Fibroblast of lung (primary cell): ENCODE data around the gene METTL8. TPM values are rescaled to one million over a fixed set of nuclear protein-coding genes. Genes with fewer than 3 reads are reported as not detected.

Source experiments
- DNase-seq, 2 donors: peaks; one replicate each; pipeline versions ENCODE4 v3.0.0 to v3.0.0-alpha.2; 2010; ENCODE audit warnings: low read depth in 2 of 2
- H2AFZ ChIP-seq: 2 replicates; pipeline ENCODE4 v1.5.1; 2012; ENCODE audit warnings: low read length, control low read depth, inconsistent platforms
- H3K27ac ChIP-seq: 2 replicates; pipeline ENCODE4 v1.5.1; 2011; ENCODE audit warnings: low read length, control low read depth; ENCODE audit not compliant: insufficient read depth
- H3K27me3 ChIP-seq: 2 replicates; pipeline ENCODE4 v1.5.1; 2011; ENCODE audit warnings: mild to moderate bottlenecking, low read length; ENCODE audit not compliant: control insufficient read depth, insufficient read depth
- H3K36me3 ChIP-seq: 2 replicates; pipeline ENCODE4 v1.5.1; 2011; ENCODE audit warnings: low read length; ENCODE audit not compliant: control insufficient read depth, insufficient read depth
- H3K4me1 ChIP-seq: 2 replicates; pipeline ENCODE4 v1.5.1; 2011; ENCODE audit warnings: low read length; ENCODE audit not compliant: control insufficient read depth, insufficient read depth; ENCODE audit errors: extremely low read depth
- H3K4me2 ChIP-seq: 2 replicates; pipeline ENCODE4 v1.5.1; 2011; ENCODE audit warnings: low read length, control low read depth; ENCODE audit not compliant: insufficient read depth; ENCODE audit errors: extremely low read depth
- H3K4me3 ChIP-seq, 4 experiments: fragments of 200-600 bp in 1 of 4; sonication (generic) in 1 of 4; replicated peaks in 1 of 4; 2 replicates each; pipeline ENCODE4 v1.5.1; 2011 to 2016; ENCODE audit warnings: low read length in 4 of 4, low read depth in 3 of 4, mild to moderate bottlenecking in 3 of 4, control low read depth in 2 of 4, inconsistent platforms in 1 of 4, mixed read lengths in 1 of 4; ENCODE audit not compliant: insufficient read depth in 1 of 4; ENCODE audit errors: control extremely low read depth in 1 of 4
- H3K79me2 ChIP-seq: 2 replicates; pipeline ENCODE4 v1.5.1; 2012; ENCODE audit warnings: mild to moderate bottlenecking, low read length, inconsistent platforms; ENCODE audit not compliant: control insufficient read depth, insufficient read depth
- H3K9ac ChIP-seq: 2 replicates; pipeline ENCODE4 v1.5.1; 2011; ENCODE audit warnings: mild to moderate bottlenecking, low read length, control low read depth; ENCODE audit not compliant: insufficient read depth
- H3K9me3 ChIP-seq: 2 replicates; pipeline ENCODE4 v1.5.1; 2012; ENCODE audit warnings: low read depth, low read length; ENCODE audit not compliant: control insufficient read depth, insufficient read depth
- H4K20me1 ChIP-seq: 2 replicates; pipeline ENCODE4 v1.5.1; 2011; ENCODE audit warnings: low read length; ENCODE audit not compliant: control insufficient read depth, insufficient read depth; ENCODE audit errors: extremely low read depth
- EZH2 ChIP-seq: IDR thresholded peaks from 2 replicates; pipeline ENCODE4 v1.5.1; 2012; ENCODE audit warnings: low read length, control low read depth, mild to moderate bottlenecking; ENCODE audit errors: missing control alignments
- polyA plus RNA-seq, 2 donors: library from polyadenylated mRNA; depleted of rRNA in 1 of 2; stranded (reverse) in 1 of 2; unstranded in 1 of 2; fragments of >200 nt; gene quantifications; 2 replicates each; pipeline ENCODE4 v1.2.1, GENCODE V29; 2011 to 2012; ENCODE audit warnings: missing spikeins in 1 of 2
- total RNA-seq: library from RNA; depleted of rRNA; stranded (reverse); fragments of >200 nt; gene quantifications from 2 replicates; pipeline ENCODE4 v1.2.1, GENCODE V29; 2014
- TF ChIP-seq, protein P1 (sequence below), 2 donors: IDR thresholded peaks in 1 of 2; conservative IDR thresholded peaks in 1 of 2; 1 replicate in 1 of 2; 2 replicates in 1 of 2; pipeline ENCODE4 v1.5.1; 2011 to 2012; ENCODE audit warnings: low read length in 2 of 2, control low read depth in 1 of 2, inconsistent platforms in 1 of 2, low read depth in 1 of 2, mild to moderate bottlenecking in 1 of 2

The METTL8 gene
- total and polyA plus RNA-seq, 2 donors (not counting 1 experiment from before 2014, with no cell fraction given), result 16.7 to 22.4 TPM

DNA sequence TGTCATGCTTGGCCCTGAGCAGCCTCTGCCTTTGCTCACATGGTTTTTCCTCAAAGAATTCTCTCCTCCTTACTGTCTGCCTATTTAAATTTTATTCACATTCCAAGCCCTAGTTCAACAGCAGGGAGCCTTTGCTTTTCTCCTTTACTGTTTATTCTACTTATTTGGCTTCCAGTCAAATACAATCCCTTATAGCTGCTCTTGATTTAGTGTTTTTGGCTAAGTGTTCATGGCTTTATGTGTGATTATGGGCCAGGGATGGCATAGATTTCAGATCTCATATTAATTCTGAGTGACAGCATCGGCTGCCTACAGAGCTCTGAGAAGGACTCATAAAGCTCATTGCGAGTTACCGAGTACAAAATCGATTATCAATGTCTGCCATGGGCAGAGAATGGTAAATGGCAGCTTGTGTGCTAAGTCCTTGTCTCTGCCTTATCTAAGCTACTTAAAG, 106.7 kb downstream of the METTL8 start:
- Histone ChIP-seq H3K4me2 (no peak overlapping the region), H3K4me1 (no peaks in the 10 kb centered on the region), H3K9ac (no peak overlapping the region), H3K27ac (no peak overlapping the region), H2AFZ (no peak overlapping the region), H3K4me3 (no peak overlapping the region), H3K79me2 (no peaks in the 10 kb centered on the region), H4K20me1 (no peaks in the 10 kb centered on the region), H3K27me3 (no peaks in the 10 kb centered on the region), H3K36me3 (no peaks in the 10 kb centered on the region), H3K9me3 (no peaks in the 10 kb centered on the region)
- peak; percentile 17 to 46 for DNase-seq
- no peak for TF ChIP-seq EZH2
- TF ChIP-seq, protein P1, sequence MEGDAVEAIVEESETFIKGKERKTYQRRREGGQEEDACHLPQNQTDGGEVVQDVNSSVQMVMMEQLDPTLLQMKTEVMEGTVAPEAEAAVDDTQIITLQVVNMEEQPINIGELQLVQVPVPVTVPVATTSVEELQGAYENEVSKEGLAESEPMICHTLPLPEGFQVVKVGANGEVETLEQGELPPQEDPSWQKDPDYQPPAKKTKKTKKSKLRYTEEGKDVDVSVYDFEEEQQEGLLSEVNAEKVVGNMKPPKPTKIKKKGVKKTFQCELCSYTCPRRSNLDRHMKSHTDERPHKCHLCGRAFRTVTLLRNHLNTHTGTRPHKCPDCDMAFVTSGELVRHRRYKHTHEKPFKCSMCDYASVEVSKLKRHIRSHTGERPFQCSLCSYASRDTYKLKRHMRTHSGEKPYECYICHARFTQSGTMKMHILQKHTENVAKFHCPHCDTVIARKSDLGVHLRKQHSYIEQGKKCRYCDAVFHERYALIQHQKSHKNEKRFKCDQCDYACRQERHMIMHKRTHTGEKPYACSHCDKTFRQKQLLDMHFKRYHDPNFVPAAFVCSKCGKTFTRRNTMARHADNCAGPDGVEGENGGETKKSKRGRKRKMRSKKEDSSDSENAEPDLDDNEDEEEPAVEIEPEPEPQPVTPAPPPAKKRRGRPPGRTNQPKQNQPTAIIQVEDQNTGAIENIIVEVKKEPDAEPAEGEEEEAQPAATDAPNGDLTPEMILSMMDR (conservative IDR thresholded peaks at IDR 0.05 in 1 of 2, IDR thresholded peaks at IDR 0.05 in 1 of 2; ENCODE audit: low read depth in 1 of 2, low read length in 2 of 2), result no peak

DNA sequence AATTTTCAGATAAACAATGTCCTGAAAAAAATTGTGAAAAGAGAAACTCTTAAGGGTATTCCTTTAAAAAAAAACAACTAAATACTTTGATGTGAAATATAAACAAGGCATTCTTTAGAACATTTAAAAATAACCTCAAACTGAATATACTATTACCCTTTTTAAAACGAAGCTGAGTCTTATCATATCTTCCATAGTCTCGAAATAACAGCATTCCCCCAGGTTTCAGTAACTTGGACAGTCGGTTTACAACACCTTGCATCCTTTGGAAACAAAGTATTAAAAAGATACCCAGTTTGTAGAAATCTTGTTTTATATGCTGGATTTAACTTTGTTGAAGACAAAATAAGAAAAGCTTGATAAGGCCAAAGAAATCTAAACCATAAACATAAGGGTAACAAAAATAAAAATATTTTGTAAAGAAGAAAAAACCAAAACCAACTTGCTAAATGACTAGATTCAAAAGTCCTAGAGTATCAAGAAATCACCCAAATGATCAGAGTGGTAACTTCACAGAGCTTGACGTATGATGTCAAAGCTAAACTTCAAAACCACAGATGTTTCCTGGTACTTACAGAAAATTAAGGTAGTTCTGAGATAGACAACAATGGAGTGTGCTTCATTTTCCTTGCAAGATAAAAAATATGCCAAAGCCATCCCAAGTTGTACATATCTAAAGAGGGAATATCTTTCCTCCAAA, 107.8 kb downstream of the METTL8 start:
- Histone ChIP-seq H3K27me3 (no peaks in the 10 kb centered on the region), H3K4me2 (no peak overlapping the region), H3K4me1 (no peaks in the 10 kb centered on the region), H4K20me1 (no peaks in the 10 kb centered on the region), H3K4me3 (no peak overlapping the region), H3K9me3 (no peaks in the 10 kb centered on the region), H3K9ac (no peak overlapping the region), H3K36me3 (no peaks in the 10 kb centered on the region), H3K79me2 (no peaks in the 10 kb centered on the region), H2AFZ (no peak overlapping the region), H3K27ac (no peak overlapping the region)
- DNase-seq, result no peak
- TF ChIP-seq, protein P1 (conservative IDR thresholded peaks at IDR 0.05 in 1 of 2, IDR thresholded peaks at IDR 0.05 in 1 of 2; ENCODE audit: low read depth in 1 of 2, low read length in 2 of 2), result no peak
- no peak for TF ChIP-seq EZH2

DNA sequence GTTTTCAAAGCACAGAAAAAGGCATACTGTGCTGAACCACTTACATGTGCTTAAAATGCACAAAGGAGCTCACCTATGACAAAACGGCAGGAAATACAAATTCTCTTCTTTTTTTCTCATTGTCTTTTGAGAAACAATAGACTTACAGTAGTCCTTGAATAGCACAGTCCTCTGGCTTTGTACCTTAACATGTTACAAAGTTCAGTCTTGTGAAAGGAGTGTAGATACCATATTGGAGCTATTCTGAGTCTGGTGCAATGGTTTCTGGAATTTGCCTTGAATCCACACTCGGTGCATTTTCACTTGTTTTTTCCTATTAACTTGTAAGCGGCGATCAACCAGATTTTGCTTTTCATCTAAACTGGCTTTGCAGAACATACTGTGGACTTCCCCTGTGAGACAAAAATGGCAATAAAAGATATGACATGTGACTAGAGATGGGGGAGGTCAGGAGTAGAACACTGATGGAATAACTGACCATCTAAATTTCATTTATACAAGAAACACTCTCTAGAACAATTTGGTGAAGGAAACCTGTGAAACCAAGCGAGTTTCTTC, 109.7 kb downstream of the METTL8 start:
- no peaks in the 10 kb centered on the region for H3K36me3 ChIP-seq

More for the DNA sequence above, 109.7 kb downstream of the METTL8 start:
- TF ChIP-seq EZH2, result no peak
- no peaks in the 10 kb centered on the region for H3K9me3 ChIP-seq
- H3K4me3 ChIP-seq, result no peak overlapping the region
- no peak overlapping the region for H3K9ac ChIP-seq
- no peak overlapping the region for H3K27ac ChIP-seq
- DNase-seq, result no peak
- H3K4me1 ChIP-seq, result no peaks in the 10 kb centered on the region
- no peaks in the 10 kb centered on the region for H4K20me1 ChIP-seq
- H3K4me2 ChIP-seq, result no peak overlapping the region
- H2AFZ ChIP-seq, result no peak overlapping the region
- H3K27me3 ChIP-seq, result no peaks in the 10 kb centered on the region
- H3K79me2 ChIP-seq, result no peaks in the 10 kb centered on the region
